Right lobe of liver (tissue), 6 donors: ENCODE results near the gene TH. TPM values are rescaled to one million over a fixed set of nuclear protein-coding genes. Genes with fewer than 3 reads are reported as not detected.

ENCODE experiments used
- ATAC-seq, 4 donors: fragments of 200-7000 bp; cut with Tn5 transposase; one replicate each; pipeline ENCODE4 v1.9.1; 2020; ENCODE audit warnings: mild to moderate bottlenecking in 4 of 4, moderate library complexity in 4 of 4
- DNase-seq, 3 donors: peaks; one replicate each; pipeline ENCODE4 v3.0.0-alpha.2; 2020
- H3K27ac ChIP-seq, 3 donors: fragments of 200-600 bp; one replicate each; pipeline ENCODE4 v1.8.0; 2022
- H3K27me3 ChIP-seq, 2 donors: fragments of 200-600 bp; one replicate each; pipeline ENCODE4 v1.8.0; 2022
- H3K36me3 ChIP-seq, 4 donors: fragments of 200-600 bp; sonication (generic) in 1 of 4; one replicate each; pipeline versions ENCODE4 v1.5.1 to v1.8.0; 2017 to 2022; ENCODE audit warnings: control low read depth in 1 of 4
- H3K4me1 ChIP-seq, 4 donors: fragments of 200-600 bp; sonication (generic) in 1 of 4; one replicate each; pipeline versions ENCODE4 v1.5.1 to v1.8.0; 2017 to 2022; ENCODE audit warnings: control low read depth in 1 of 4
- H3K4me3 ChIP-seq, 3 donors: fragments of 200-600 bp; one replicate each; pipeline ENCODE4 v1.8.0; 2022
- H3K9me3 ChIP-seq, 4 donors: fragments of 200-600 bp; sonication (generic) in 1 of 4; one replicate each; pipeline versions ENCODE4 v1.5.1 to v1.8.0; 2017 to 2022; ENCODE audit warnings: control low read depth in 1 of 4
- CTCF ChIP-seq, 4 donors: fragments of 200-600 bp in 3 of 4; fragments of 450-650 bp in 1 of 4; IDR thresholded peaks; one replicate each; pipeline versions ENCODE4 v1.5.1 to v1.8.0; 2016 to 2022; ENCODE audit warnings: antibody characterized with exemption in 4 of 4, mild to moderate bottlenecking in 2 of 4
- POLR2A ChIP-seq: fragments of 450-650 bp; IDR thresholded peaks from one replicate; pipeline ENCODE4 v1.6.1; 2017; ENCODE audit warnings: antibody characterized with exemption, mild to moderate bottlenecking
- WGBS: methylation state at CpG from one replicate; pipeline ENCODE4 v1.1.6; 2018; ENCODE audit warnings: low coverage, low lambda C conversion rate; ENCODE audit not compliant: insufficient coverage; ENCODE audit errors: missing lambda C conversion rate; 5-methylcytosine and 5-hydroxymethylcytosine counted together
- intact Hi-C, 2 donors: fragments of 100-400 bp; cut with DNase I; formaldehyde crosslinking; loops; one replicate each; pipeline versions ENCODE4 v1.11.2 to v1.14.1; 2022
- total RNA-seq, 6 experiments: library from RNA; depleted of rRNA in 2 of 6; stranded (reverse); fragments of >200 nt in 2 of 6; fragmentation: NEBNext Ultra II Directional in 3 of 6; extraction: Animal tissue kit (Norgen Biotek cat#: 25700) in 3 of 6; gene quantifications; one replicate each; pipeline versions ENCODE4 v1.1.0 to v1.2.4, GENCODE V29; 2016 to 2023
- donor health status: DM: no; HTN: yes; CAD: no.
- donor health status: DM: no; HTN: no; CAD: no.
- donor health status: DM: no; HTN: no; CAD: no.
- donor health status: DM: no; HTN: yes; CAD: no.
- donor health status: DM: no; HTN: yes; CAD: no.

The TH gene
- total RNA-seq, 6 experiments from 2014 or later: 0.51 to 0.64 TPM; not detected in 4

- DNase-seq: no peak
- Histone ChIP-seq H3K36me3 (no peaks in the 10 kb centered on the region), H3K4me1 (no peaks in the 10 kb centered on the region), H3K27me3 (no peaks in the 10 kb centered on the region), H3K4me3 (no peak overlapping the region), H3K27ac (no peak overlapping the region), H3K9me3 (no peaks in the 10 kb centered on the region)
- no peak for ATAC-seq
- 76% methylated on average over 5 of the region's 26 CpGs for WGBS
- no peak for TF ChIP-seq CTCF (IDR thresholded peaks at IDR 0.05)
- TF ChIP-seq POLR2A: no peak
- intact Hi-C loops: no loop called here
Observed at GRCh38 chr11:2193099-2193887, 21.7 kb upstream of the TH start.

GRCh38 chr11:2192435-2192834 lies 20.8 kb upstream of the TH start:
- Histone ChIP-seq H3K9me3 (no peaks in the 10 kb centered on the region), H3K4me1 (no peaks in the 10 kb centered on the region), H3K4me3 (no peak overlapping the region), H3K27me3 (no peaks in the 10 kb centered on the region), H3K36me3 (no peaks in the 10 kb centered on the region), H3K27ac (no peak overlapping the region)
- WGBS: 40% methylated on average over 1 of the region's 10 CpGs
- DNase-seq (no peak), ATAC-seq (no peak)
- no peak for TF ChIP-seq POLR2A
- TF ChIP-seq CTCF (IDR thresholded peaks at IDR 0.05): no peak
- intact Hi-C loops: no loop called here

- H3K27me3 ChIP-seq: no peaks in the 10 kb centered on the region
- DNase-seq: no peak
- WGBS: 44% methylated on average over 6 of the region's 7 CpGs
- TF ChIP-seq POLR2A (no peak), CTCF (IDR thresholded peaks at IDR 0.05) (no peak)
- no peak overlapping the region for H3K4me3 ChIP-seq
- intact Hi-C loops: no loop called here
- no peak for ATAC-seq
- H3K4me1 ChIP-seq: no peaks in the 10 kb centered on the region
- no peaks in the 10 kb centered on the region for H3K9me3 ChIP-seq
- no peaks in the 10 kb centered on the region for H3K36me3 ChIP-seq
- no peak overlapping the region for H3K27ac ChIP-seq
Observed at GRCh38 chr11:2191883-2192282, 20.3 kb upstream of the TH start.

DNA sequence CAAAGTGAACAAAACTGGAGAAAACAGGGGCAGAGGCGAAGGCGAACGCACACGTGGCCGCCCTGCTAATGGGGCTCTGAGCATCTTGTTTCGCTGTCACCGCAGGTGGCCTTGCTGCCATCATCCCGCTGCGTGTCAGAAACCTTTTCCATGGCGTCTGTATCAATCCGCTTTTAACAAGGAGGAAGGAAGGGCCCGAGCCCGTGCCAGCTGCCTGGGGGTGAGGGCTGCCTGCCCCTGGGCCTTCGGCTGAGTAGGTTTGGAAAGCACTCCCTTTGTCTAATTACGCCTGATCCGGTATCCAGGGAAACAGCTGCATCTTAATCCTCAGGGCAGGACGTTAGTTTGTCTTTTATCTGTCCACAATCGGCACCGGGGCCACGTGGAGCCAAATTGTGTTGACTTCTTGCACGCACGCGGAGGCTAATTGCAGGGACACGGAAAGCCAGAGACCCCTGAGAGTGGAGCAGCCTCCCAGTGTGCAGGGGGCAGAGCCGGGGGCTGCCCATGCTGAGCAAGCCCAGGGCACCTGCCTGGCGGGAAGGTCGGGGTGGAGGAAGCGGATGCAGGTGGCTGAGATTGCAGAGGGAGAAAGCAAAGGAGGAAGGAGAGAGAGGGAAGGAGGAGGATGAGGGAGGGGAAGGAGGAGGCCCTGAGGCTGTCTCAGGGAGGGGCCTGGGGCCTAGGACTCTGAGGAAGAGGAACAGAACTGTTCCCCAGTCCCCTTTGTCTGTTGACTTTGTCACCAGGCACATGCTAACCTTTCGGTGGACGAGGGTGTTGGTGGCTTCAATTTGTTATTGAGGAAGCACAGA lies 19.2 kb upstream of the TH start:
- no peak for DNase-seq
- H3K4me1 ChIP-seq: no peaks in the 10 kb centered on the region
- WGBS: 27% methylated on average over 18 of the region's 30 CpGs
- no peak overlapping the region for H3K27ac ChIP-seq
- H3K4me3 ChIP-seq: no peak overlapping the region
- TF ChIP-seq CTCF (IDR thresholded peaks at IDR 0.05) (no peak), POLR2A (no peak)
- no peaks in the 10 kb centered on the region for H3K27me3 ChIP-seq
- H3K36me3 ChIP-seq: no peaks in the 10 kb centered on the region
- peak; percentile 35 to 56 (median 41) for ATAC-seq
- intact Hi-C loops: no loop called here
- H3K9me3 ChIP-seq: no peaks in the 10 kb centered on the region
